NT2/D1 (cell line): Measurements from ENCODE around the gene C18orf32.

Experiments used
- SUZ12 ChIP-seq: IDR thresholded peaks from 2 replicates; pipeline ENCODE4 v1.6.1; 2011; ENCODE audit not compliant: insufficient read length, insufficient read depth; ENCODE audit errors: extremely low read depth
- ZNF274 ChIP-seq: IDR thresholded peaks from 2 replicates; pipeline ENCODE4 v1.6.1; 2011; ENCODE audit warnings: mild to moderate bottlenecking, low read depth, low read length

GRCh38 chr18:49534846-49535601 lies 48.0 kb upstream of the C18orf32 start:
- no peak for TF ChIP-seq SUZ12
- TF ChIP-seq ZNF274: no peak
